GM10266 (cell line): ENCODE measurements around the gene CTNNA2.

Experiments
- DNase-seq: peaks from one replicate; pipeline ENCODE4 v3.0.0; 2012; ENCODE audit errors: extremely low spot score
- CTCF ChIP-seq: IDR thresholded peaks from 2 replicates; pipeline ENCODE4 v1.5.1; 2012; ENCODE audit warnings: mild to moderate bottlenecking, low read depth; ENCODE audit not compliant: control insufficient read depth, insufficient read depth; ENCODE audit errors: missing control alignments

CTNNA2 gene

GRCh38 chr2:80348953-80349352 lies 836.1 kb downstream of the CTNNA2 start:
- TF ChIP-seq CTCF, result no peak

GRCh38 chr2:80351231-80351630 lies 838.4 kb downstream of the CTNNA2 start:
- DNase-seq, result no peak

More at GRCh38 chr2:80348953-80349352, 836.1 kb downstream of the CTNNA2 start:
- DNase-seq, result no peak

GRCh38 chr2:80354858-80355257 lies 842.0 kb downstream of the CTNNA2 start:
- DNase-seq, result no peak
- TF ChIP-seq CTCF, result no peak

More at GRCh38 chr2:80351231-80351630, 838.4 kb downstream of the CTNNA2 start:
- no peak for TF ChIP-seq CTCF

- TF ChIP-seq CTCF, result no peak
- DNase-seq, result no peak
Observed at GRCh38 chr2:80361904-80362303, 849.1 kb downstream of the CTNNA2 start.

- no peak for TF ChIP-seq CTCF
Observed at GRCh38 chr2:80363330-80363729, 850.5 kb downstream of the CTNNA2 start.

GRCh38 chr2:80363791-80364349 lies 851.0 kb downstream of the CTNNA2 start:
- no peak for TF ChIP-seq CTCF
- DNase-seq, result no peak

More at GRCh38 chr2:80363330-80363729, 850.5 kb downstream of the CTNNA2 start:
- DNase-seq, result no peak

GRCh38 chr2:80364524-80365212 lies 851.8 kb downstream of the CTNNA2 start:
- DNase-seq, result no peak
- TF ChIP-seq CTCF, result no peak
